K562 (cell line): Measurements from ENCODE around the gene DNAJB2. TPM values are rescaled to one million over a fixed set of nuclear protein-coding genes. Genes with fewer than 3 reads are reported as not detected.

ENCODE experiments used
- ARID1B ChIP-seq: fragments of 450-650 bp; IDR thresholded peaks from 2 replicates; pipeline ENCODE4 v1.6.1; 2016; ENCODE audit warnings: antibody characterized with exemption, mild to moderate bottlenecking, inconsistent platforms
- ARID2 ChIP-seq: fragments of 450-650 bp; IDR thresholded peaks from 2 replicates; pipeline ENCODE4 v1.6.1; 2017; ENCODE audit warnings: antibody characterized with exemption, mild to moderate bottlenecking
- ARID4B ChIP-seq: sonication (generic); formaldehyde crosslinking; IDR thresholded peaks from 2 replicates; pipeline ENCODE4 v1.8.0; 2022; ENCODE audit warnings: mild to moderate bottlenecking, missing genetic modification reagents
- BHLHE40 ChIP-seq: IDR thresholded peaks from 2 replicates; pipeline ENCODE4 v1.6.1; 2011; ENCODE audit warnings: low read length, improper control_type of control experiment
- ELF4 ChIP-seq: fragments of 450-650 bp; formaldehyde crosslinking; IDR thresholded peaks from 2 replicates; pipeline ENCODE4 v1.4.0; 2022; ENCODE audit warnings: missing genetic modification characterization
- GABPB1 ChIP-seq: sonication (generic); formaldehyde crosslinking; IDR thresholded peaks from 2 replicates; pipeline ENCODE4 v1.8.0; 2022; ENCODE audit warnings: mild to moderate bottlenecking, missing genetic modification reagents
- GTF2F1 ChIP-seq: IDR thresholded peaks from 2 replicates; pipeline ENCODE4 v1.6.1; 2011; ENCODE audit warnings: low read depth, low read length, improper control_type of control experiment
- HOXB6 ChIP-seq: fragments of 250-450 bp; sonication (Bioruptor Pico); IDR thresholded peaks from 2 replicates; pipeline ENCODE4 v1.5.1; 2022; ENCODE audit warnings: mild to moderate bottlenecking, borderline replicate concordance
- IFI16 ChIP-seq: fragments of 250-450 bp; sonication (Bioruptor Pico); IDR thresholded peaks from 2 replicates; pipeline ENCODE4 v2.1.2; 2022; ENCODE audit warnings: mild to moderate bottlenecking, inconsistent platforms
- MBD2 ChIP-seq: sonication (generic); IDR thresholded peaks from 2 replicates; pipeline ENCODE4 v1.6.1; 2016; ENCODE audit warnings: low read depth, borderline replicate concordance
- NR2C1 ChIP-seq, 2 experiments: fragments of 450-650 bp; IDR thresholded peaks; 2 replicates each; pipeline ENCODE4 v1.6.1; 2017; ENCODE audit warnings: mild to moderate bottlenecking in 2 of 2, antibody characterized with exemption in 1 of 2, inconsistent platforms in 1 of 2, missing compliant biosample characterization in 1 of 2, missing genetic modification characterization in 1 of 2
- RBM15 ChIP-seq: fragments of 200-400 bp; formaldehyde crosslinking; IDR thresholded peaks from 2 replicates; pipeline ENCODE4 v1.6.1; 2018; ENCODE audit warnings: mild to moderate bottlenecking, low read length, moderate library complexity; ENCODE audit not compliant: insufficient read depth
- SIN3A ChIP-seq, 2 experiments: fragments of 150-350 bp in 1 of 2; IDR thresholded peaks; 2 replicates each; pipeline ENCODE4 v1.6.1; 2011 to 2016; ENCODE audit warnings: borderline replicate concordance in 2 of 2, low read depth in 2 of 2, low read length in 2 of 2, mild to moderate bottlenecking in 2 of 2, moderate library complexity in 2 of 2; ENCODE audit not compliant: control insufficient read depth in 1 of 2
- SMARCA5 ChIP-seq: fragments of 450-650 bp; IDR thresholded peaks from 2 replicates; pipeline ENCODE4 v1.6.1; 2016
- SOX6 ChIP-seq: fragments of 450-650 bp; IDR thresholded peaks from 2 replicates; pipeline ENCODE4 v1.6.1; 2014; ENCODE audit warnings: mild to moderate bottlenecking
- TAF9B ChIP-seq: fragments of 450-650 bp; IDR thresholded peaks from 2 replicates; pipeline ENCODE4 v1.6.1; 2018; ENCODE audit warnings: mild to moderate bottlenecking; ENCODE audit not compliant: partially characterized antibody
- TCF3 ChIP-seq: sonication (generic); formaldehyde crosslinking; IDR thresholded peaks from 2 replicates; pipeline ENCODE4 v1.4.0; 2020; ENCODE audit warnings: mild to moderate bottlenecking, missing genetic modification reagents
- THRB ChIP-seq: fragments of 450-650 bp; formaldehyde crosslinking; conservative IDR thresholded peaks from 2 replicates; pipeline ENCODE4 v1.4.0; 2022; ENCODE audit warnings: mild to moderate bottlenecking, missing genetic modification characterization
- ZBTB5 ChIP-seq: fragments of 450-650 bp; IDR thresholded peaks from 2 replicates; pipeline ENCODE4 v1.6.1; 2017; ENCODE audit warnings: antibody characterized with exemption
- ZNF124 ChIP-seq: sonication (generic); formaldehyde crosslinking; IDR thresholded peaks from 2 replicates; pipeline ENCODE4 v1.8.1; 2022; ENCODE audit warnings: missing genetic modification reagents
- ZNF239 ChIP-seq: fragments of 250-450 bp; sonication (Bioruptor Pico); IDR thresholded peaks from 2 replicates; pipeline ENCODE4 v1.4.0; 2020; ENCODE audit warnings: mild to moderate bottlenecking
- ZNF584 ChIP-seq: fragments of 200-800 bp; sonication (Bioruptor generic); IDR thresholded peaks from 2 replicates; pipeline ENCODE4 v1.6.1; 2016; ENCODE audit warnings: low read depth, mild to moderate bottlenecking, missing genetic modification characterization, missing compliant biosample characterization
- polyA plus RNA-seq, 8 experiments: library from polyadenylated mRNA; depleted of rRNA in 4 of 8; stranded (reverse) in 5 of 8; unstranded in 3 of 8; fragments of >200 nt; fragmentation: Nextera tagmentation in 2 of 8; fragmentation: Illumina TruSeq in 1 of 8; extraction: Ambion mirVana in 2 of 8; extraction: Trizol in 1 of 8; gene quantifications; 2 replicates each; pipeline versions ENCODE4 v1.2.1 to v1.2.3, GENCODE V29; 2011 to 2014; ENCODE audit warnings: inconsistent platforms in 1 of 8, missing spikeins in 1 of 8
- total RNA-seq, 7 experiments: library from RNA; depleted of rRNA in 6 of 7; stranded (reverse); fragments of >200 nt in 6 of 7; fragmentation: Illumina TruSeq in 2 of 7; extraction: Trizol in 2 of 7; gene quantifications; 2 replicates each; pipeline versions ENCODE4 v1.2.1 to v1.2.3, GENCODE V29; 2011 to 2021; ENCODE audit warnings: low replicate concordance in 1 of 7

Gene DNAJB2
- total and polyA plus RNA-seq, 9 of the 15 experiments (the other 6 are each of a cell fraction or from before 2014, with no cell fraction given): 0.08 to 3.0 (median 2.2) TPM; not detected in 1

GRCh38 chr2:219279151-219279915, at the start of gene DNAJB2 (continued):
- TF ChIP-seq THRB (CRISPR knock-in tag) (no peak), GTF2F1 (no peak), MBD2 (peak; percentile 23; the same call in 1 of the 2 replicates), NR2C1 (IDR thresholded peaks at IDR 0.05) (no peak), NR2C1 (tag; IDR thresholded peaks at IDR 0.05) (0 out of 2 replicates have a peak, but pooled peaks have one; percentile 28), TAF9B (peak; percentile 97), ARID1B (peak; percentile 99), IFI16 (CRISPR knock-in tag) (no peak), ELF4 (CRISPR knock-in tag) (no peak), BHLHE40 (peak; percentile 73), TCF3 (CRISPR knock-in tag) (peak; percentile 98), ZNF124 (CRISPR knock-in tag) (no peak), HOXB6 (CRISPR knock-in tag) (no peak), ZNF584 (CRISPR knock-in tag) (peak; percentile 98), ZBTB5 (no peak), ZNF239 (CRISPR knock-in tag) (peak; percentile 71), ARID4B (peak; percentile 87), SMARCA5 (no peak), GABPB1 (peak; percentile 80), SIN3A (IDR thresholded peaks at IDR 0.05; ENCODE audit: borderline replicate concordance in 2 of 2, control insufficient read depth in 1 of 2, low read depth in 2 of 2, low read length in 2 of 2) (peak; percentile 15 to 78; a peak in 1 of 4 replicates), RBM15 (no peak), SOX6 (peak; percentile 95), ARID2 (no peak)
